NB4 (cell line): Measurements from ENCODE around the gene RNF31.

ENCODE experiments used
- MAX ChIP-seq: IDR thresholded peaks from 2 replicates; pipeline ENCODE4 v1.6.1; 2011; ENCODE audit warnings: low read depth, low read length
- MYC ChIP-seq: IDR thresholded peaks from 2 replicates; pipeline ENCODE4 v1.6.1; 2011; ENCODE audit warnings: low read depth, low read length
- POLR2A ChIP-seq: IDR thresholded peaks from 2 replicates; pipeline ENCODE4 v1.6.1; 2011; ENCODE audit warnings: mild to moderate bottlenecking; ENCODE audit not compliant: insufficient read length; ENCODE audit errors: extremely low read depth
- TF ChIP-seq, protein P1 (sequence below): IDR thresholded peaks from one replicate; pipeline ENCODE4 v1.5.1; 2012; ENCODE audit warnings: low read depth, low read length

DNA sequence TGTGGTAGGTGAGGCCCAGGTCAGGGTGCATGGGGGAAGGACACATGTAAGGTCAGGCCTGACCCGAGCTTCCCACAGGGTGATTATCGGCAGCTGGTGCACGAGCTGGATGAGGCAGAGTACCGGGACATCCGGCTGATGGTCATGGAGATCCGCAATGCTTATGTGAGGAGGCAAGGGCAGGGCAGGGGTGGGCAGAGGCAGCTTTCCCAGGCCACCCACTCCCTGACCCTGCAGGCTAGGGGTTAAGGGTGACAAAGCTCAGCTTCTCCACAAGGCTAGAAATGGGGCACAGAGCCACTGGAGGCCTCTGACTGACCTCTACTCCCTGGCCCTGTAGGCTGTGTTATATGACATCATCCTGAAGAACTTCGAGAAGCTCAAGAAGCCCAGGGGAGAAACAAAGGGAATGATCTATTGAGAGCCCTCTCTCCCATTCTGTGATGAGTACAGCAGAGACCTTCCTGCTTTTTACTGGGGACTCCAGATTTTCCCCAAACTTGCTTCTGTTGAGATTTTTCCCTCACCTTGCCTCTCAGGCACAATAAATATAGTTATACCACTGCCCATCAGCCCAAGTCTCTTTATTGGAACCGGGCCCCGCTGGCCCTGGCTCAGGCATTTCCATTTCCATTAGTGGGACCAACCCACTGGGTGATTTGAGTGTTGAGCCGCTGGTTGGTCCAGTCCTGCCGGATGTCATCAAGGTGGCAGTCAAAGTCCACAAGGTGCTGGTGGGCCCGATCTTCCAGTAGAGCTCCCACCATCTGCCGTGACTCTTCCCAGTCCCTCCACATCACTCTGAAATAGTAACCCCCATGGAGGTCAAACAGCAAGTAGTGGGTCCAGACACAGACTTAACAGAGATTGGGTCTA is 8.7 kb upstream of the RNF31 start:
- TF ChIP-seq, protein P1, sequence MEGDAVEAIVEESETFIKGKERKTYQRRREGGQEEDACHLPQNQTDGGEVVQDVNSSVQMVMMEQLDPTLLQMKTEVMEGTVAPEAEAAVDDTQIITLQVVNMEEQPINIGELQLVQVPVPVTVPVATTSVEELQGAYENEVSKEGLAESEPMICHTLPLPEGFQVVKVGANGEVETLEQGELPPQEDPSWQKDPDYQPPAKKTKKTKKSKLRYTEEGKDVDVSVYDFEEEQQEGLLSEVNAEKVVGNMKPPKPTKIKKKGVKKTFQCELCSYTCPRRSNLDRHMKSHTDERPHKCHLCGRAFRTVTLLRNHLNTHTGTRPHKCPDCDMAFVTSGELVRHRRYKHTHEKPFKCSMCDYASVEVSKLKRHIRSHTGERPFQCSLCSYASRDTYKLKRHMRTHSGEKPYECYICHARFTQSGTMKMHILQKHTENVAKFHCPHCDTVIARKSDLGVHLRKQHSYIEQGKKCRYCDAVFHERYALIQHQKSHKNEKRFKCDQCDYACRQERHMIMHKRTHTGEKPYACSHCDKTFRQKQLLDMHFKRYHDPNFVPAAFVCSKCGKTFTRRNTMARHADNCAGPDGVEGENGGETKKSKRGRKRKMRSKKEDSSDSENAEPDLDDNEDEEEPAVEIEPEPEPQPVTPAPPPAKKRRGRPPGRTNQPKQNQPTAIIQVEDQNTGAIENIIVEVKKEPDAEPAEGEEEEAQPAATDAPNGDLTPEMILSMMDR, result no peak
- TF ChIP-seq POLR2A (no peak), MAX (no peak), MYC (no peak)
